Keratinocyte (primary cell): ENCODE results near the gene BRINP3. TPM values are rescaled to one million over a fixed set of nuclear protein-coding genes. Genes with fewer than 3 reads are reported as not detected.

Source experiments
- DNase-seq: peaks from one replicate; pipeline ENCODE4 v3.0.0-alpha.2; 2011; ENCODE audit warnings: low read depth, missing footprints, low spot score
- FAIRE-seq: peaks from 2 replicates; lab custom pipeline; 2011; peaks lifted over from hg19 to GRCh38; lab: Jason Lieb, UNC
- H2AFZ ChIP-seq: 2 replicates; pipeline ENCODE4 v1.6.0; 2012; ENCODE audit warnings: low read length, control low read depth, inconsistent platforms; ENCODE audit not compliant: control insufficient read depth
- H3K27ac ChIP-seq: 2 replicates; pipeline ENCODE4 v1.5.1; 2011; ENCODE audit warnings: low read length; ENCODE audit not compliant: control insufficient read depth, insufficient read depth
- H3K27me3 ChIP-seq: 3 replicates; pipeline ENCODE4 v1.6.0; 2011; ENCODE audit warnings: low read length; ENCODE audit not compliant: control insufficient read depth, insufficient read depth; ENCODE audit errors: extremely low read depth
- H3K36me3 ChIP-seq, 2 experiments: 2 replicates in 1 of 2; 3 replicates in 1 of 2; pipeline ENCODE4 v1.5.1; 2011; ENCODE audit warnings: low read length in 2 of 2, mild to moderate bottlenecking in 1 of 2; ENCODE audit not compliant: control insufficient read depth in 2 of 2, insufficient read depth in 2 of 2; ENCODE audit errors: extremely low read depth in 1 of 2
- H3K4me1 ChIP-seq: 3 replicates; pipeline ENCODE4 v1.5.1; 2011; ENCODE audit warnings: low read length; ENCODE audit not compliant: control insufficient read depth, insufficient read depth; ENCODE audit errors: extremely low read depth
- H3K4me2 ChIP-seq: 3 replicates; pipeline ENCODE4 v1.6.0; 2011; ENCODE audit warnings: low read depth, low read length; ENCODE audit not compliant: control insufficient read depth, insufficient read depth; ENCODE audit errors: extremely low read depth
- H3K4me3 ChIP-seq, 3 experiments: fragments of 200-600 bp in 1 of 3; sonication (generic) in 1 of 3; 2 replicates in 2 of 3; 3 replicates in 1 of 3; pipeline ENCODE4 v1.5.1; 2011 to 2016; ENCODE audit warnings: low read length in 3 of 3, mild to moderate bottlenecking in 3 of 3, control low read depth in 2 of 3, inconsistent platforms in 1 of 3, low read depth in 1 of 3, mixed read lengths in 1 of 3, mixed run types in 1 of 3, moderate library complexity in 1 of 3; ENCODE audit not compliant: control insufficient read depth in 2 of 3, insufficient read depth in 2 of 3; ENCODE audit errors: extremely low read depth in 1 of 3
- H3K79me2 ChIP-seq: 2 replicates; pipeline ENCODE4 v1.6.0; 2012; ENCODE audit warnings: low read length; ENCODE audit not compliant: control insufficient read depth, insufficient read depth
- H3K9ac ChIP-seq: 3 replicates; pipeline ENCODE4 v1.6.0; 2011; ENCODE audit warnings: low read length; ENCODE audit not compliant: control insufficient read depth, insufficient read depth; ENCODE audit errors: extremely low read depth
- H3K9me1 ChIP-seq: 3 replicates; pipeline ENCODE4 v1.6.0; 2011; ENCODE audit warnings: low read length; ENCODE audit not compliant: control insufficient read depth, insufficient read depth; ENCODE audit errors: extremely low read depth
- H3K9me3 ChIP-seq: 2 replicates; pipeline ENCODE4 v1.5.1; 2012; ENCODE audit warnings: low read depth, low read length; ENCODE audit not compliant: control insufficient read depth
- H4K20me1 ChIP-seq: 3 replicates; pipeline ENCODE4 v1.6.0; 2011; ENCODE audit warnings: low read length; ENCODE audit not compliant: control insufficient read depth, insufficient read depth; ENCODE audit errors: extremely low read depth
- CTCF ChIP-seq, 3 experiments: IDR thresholded peaks in 1 of 3; conservative IDR thresholded peaks in 1 of 3; optimal IDR thresholded peaks in 1 of 3; 2 replicates in 2 of 3; 3 replicates in 1 of 3; pipeline versions ENCODE3 to v1.5.1; 2011; ENCODE audit warnings: low read length in 3 of 3, mild to moderate bottlenecking in 3 of 3, moderate library complexity in 2 of 3, control low read depth in 1 of 3, inconsistent platforms in 1 of 3; ENCODE audit not compliant: insufficient read depth in 2 of 3; ENCODE audit errors: extremely low read depth in 1 of 3
- EZH2 ChIP-seq: IDR thresholded peaks from one replicate; pipeline ENCODE4 v1.6.1; 2012; ENCODE audit warnings: inconsistent platforms, mild to moderate bottlenecking, low read length, moderate library complexity
- dilution Hi-C: fragments of 300-500 bp; cut with MboI; formaldehyde crosslinking; loops from one replicate; pipeline ENCODE4 v1.7.0; 2020; ENCODE audit warnings: low sequenced_read_pairs; ENCODE audit not compliant: extremely low pct_ligation_motif_present
- polyA plus RNA-seq, 5 experiments: library from polyadenylated mRNA; depleted of rRNA in 3 of 5; stranded (reverse) in 3 of 5; stranded (forward) in 1 of 5; unstranded in 1 of 5; fragments of >200 nt; gene quantifications; 1 replicate in 1 of 5; 2 replicates in 3 of 5; 3 replicates in 1 of 5; pipeline versions ENCODE4 v1.2.1 to v1.2.3, GENCODE V29; 2011 to 2012; ENCODE audit warnings: missing spikeins in 2 of 5, low read depth in 1 of 5, low replicate concordance in 1 of 5

BRINP3 gene
- polyA plus RNA-seq, 1 donor (not counting 4 experiments of a cell fraction or from before 2014, with no cell fraction given) = not detected

DNA sequence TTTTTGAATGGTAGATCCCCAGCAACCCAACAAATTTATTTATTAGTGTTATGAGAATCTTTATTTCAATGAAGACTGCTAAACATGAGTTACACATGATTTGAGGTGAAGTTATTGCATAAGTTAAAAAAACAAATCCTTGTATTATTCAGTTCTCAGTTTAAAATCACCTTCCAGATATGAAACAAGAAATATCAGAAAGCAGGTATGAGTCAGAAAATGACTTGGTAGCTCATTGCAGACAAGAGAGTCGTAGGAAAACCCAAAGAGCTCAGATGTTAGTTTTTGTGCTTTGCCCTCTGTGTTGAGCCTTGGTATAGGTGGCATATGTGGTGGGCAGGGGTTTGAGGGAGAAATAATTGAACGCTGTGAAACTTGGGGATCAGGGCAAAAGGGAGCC lies 339.4 kb downstream of the BRINP3 start:
- H2AFZ ChIP-seq = no peak overlapping the region
- H3K9ac ChIP-seq = no peak overlapping the region
- DNase-seq (no peak), FAIRE-seq (no peak)
- H3K27ac ChIP-seq = no peak overlapping the region
- H3K79me2 ChIP-seq = no peaks in the 10 kb centered on the region
- TF ChIP-seq CTCF (optimal IDR thresholded peaks at IDR 0.05 in 1 of 3, IDR thresholded peaks at IDR 0.05 in 1 of 3, conservative IDR thresholded peaks at IDR 0.05 in 1 of 3; ENCODE audit: extremely low read depth in 1 of 3, insufficient read depth in 2 of 3, low read length in 3 of 3) = no peak
- TF ChIP-seq EZH2 = no peak
- H3K36me3 ChIP-seq = no peaks in the 10 kb centered on the region
- no peaks in the 10 kb centered on the region for H4K20me1 ChIP-seq
- no peaks in the 10 kb centered on the region for H3K4me1 ChIP-seq
- H3K9me1 ChIP-seq = no peaks in the 10 kb centered on the region
- dilution Hi-C loops = no loop called here
- H3K9me3 ChIP-seq = no peaks in the 10 kb centered on the region
- H3K4me3 ChIP-seq = no peak overlapping the region
- H3K27me3 ChIP-seq = no peaks in the 10 kb centered on the region
- no peak overlapping the region for H3K4me2 ChIP-seq

GRCh38 chr1:190129366-190129765 lies 348.3 kb downstream of the BRINP3 start:
- TF ChIP-seq CTCF (optimal IDR thresholded peaks at IDR 0.05 in 1 of 3, IDR thresholded peaks at IDR 0.05 in 1 of 3, conservative IDR thresholded peaks at IDR 0.05 in 1 of 3; ENCODE audit: extremely low read depth in 1 of 3, insufficient read depth in 2 of 3, low read length in 3 of 3) = no peak
- TF ChIP-seq EZH2 = no peak
- no peaks in the 10 kb centered on the region for H3K4me1 ChIP-seq
- H3K4me2 ChIP-seq = no peak overlapping the region
- no peaks in the 10 kb centered on the region for H3K79me2 ChIP-seq
- FAIRE-seq (no peak), DNase-seq (no peak)
- no peaks in the 10 kb centered on the region for H4K20me1 ChIP-seq
- H3K9me3 ChIP-seq = no peaks in the 10 kb centered on the region
- H3K9me1 ChIP-seq = no peaks in the 10 kb centered on the region
- H3K27ac ChIP-seq = no peak overlapping the region
- H3K27me3 ChIP-seq = no peaks in the 10 kb centered on the region
- dilution Hi-C loops = no loop called here
- no peak overlapping the region for H3K9ac ChIP-seq
- no peaks in the 10 kb centered on the region for H3K36me3 ChIP-seq
- H2AFZ ChIP-seq = no peak overlapping the region
- no peak overlapping the region for H3K4me3 ChIP-seq
